GM18951 (cell line): ENCODE results near the gene DSCAML1.
"Not testable (repeated sequence)": the region's sequence is repeated elsewhere in the genome, so short reads cannot be mapped to it uniquely, and the experiment has no call there.

Source experiments
- POLR2A ChIP-seq: IDR thresholded peaks from 4 replicates; pipeline ENCODE4 v1.6.1; 2011; ENCODE audit warnings: mild to moderate bottlenecking; ENCODE audit not compliant: insufficient read length, insufficient read depth; ENCODE audit errors: extremely low read depth
- in situ Hi-C: fragments of 300-500 bp; cut with MboI; formaldehyde crosslinking; loops from one replicate; pipeline ENCODE4 v1.12.0; 2022; ENCODE audit warnings: low sequenced_read_pairs, mixed read lengths, inconsistent platforms; ENCODE audit not compliant: unreplicated experiment

DSCAML1 gene

DNA sequence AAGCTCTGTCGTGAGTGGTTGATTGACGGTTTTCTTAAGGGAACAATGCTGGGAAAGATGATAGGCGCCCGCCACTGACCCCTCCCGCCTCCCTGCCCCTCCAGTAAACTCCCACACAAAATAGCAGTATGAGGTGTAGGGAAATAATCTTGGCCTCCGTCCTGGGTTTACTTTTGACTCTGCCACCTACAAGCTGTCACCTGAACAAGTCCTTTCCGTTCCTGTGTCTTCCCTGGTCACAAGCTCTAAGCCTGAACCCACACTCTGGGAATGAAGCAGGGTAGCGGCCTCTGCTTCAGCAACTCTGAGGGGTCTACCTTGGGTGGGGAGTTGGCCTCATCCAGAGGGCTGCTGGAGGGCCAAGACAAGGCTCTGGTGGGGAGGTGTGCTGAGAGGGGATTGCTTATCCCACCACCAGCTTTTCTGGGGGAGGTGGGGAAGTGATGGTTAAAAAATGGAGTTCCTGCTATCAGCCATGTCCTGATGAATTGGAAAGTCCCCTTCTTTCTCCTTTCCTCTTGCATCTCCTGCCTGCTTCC lies 381.6 kb downstream of the DSCAML1 start:
- in situ Hi-C loops, result no loop called here
- no peak for TF ChIP-seq POLR2A

DNA sequence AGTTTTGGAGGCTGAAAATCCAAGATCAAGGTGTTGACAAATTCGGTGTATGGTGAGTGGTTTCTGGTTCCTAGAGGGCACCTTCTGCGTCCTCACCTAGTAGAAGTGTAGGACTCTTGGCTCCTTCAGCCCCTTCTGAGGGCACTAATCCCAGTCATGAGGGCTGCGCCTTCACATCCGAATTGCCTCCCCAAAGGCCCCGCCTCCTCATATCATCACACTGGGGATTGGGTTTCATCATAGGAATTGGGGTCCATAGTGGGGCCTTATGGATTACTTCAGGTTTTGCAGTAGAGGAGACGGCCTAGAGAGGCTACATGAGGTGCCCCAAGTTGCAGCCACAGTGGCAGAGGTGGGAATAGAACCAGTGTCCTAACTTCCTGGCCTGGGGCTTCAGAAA lies 382.3 kb downstream of the DSCAML1 start:
- no peak for TF ChIP-seq POLR2A
- in situ Hi-C loops, result no loop called here

DNA sequence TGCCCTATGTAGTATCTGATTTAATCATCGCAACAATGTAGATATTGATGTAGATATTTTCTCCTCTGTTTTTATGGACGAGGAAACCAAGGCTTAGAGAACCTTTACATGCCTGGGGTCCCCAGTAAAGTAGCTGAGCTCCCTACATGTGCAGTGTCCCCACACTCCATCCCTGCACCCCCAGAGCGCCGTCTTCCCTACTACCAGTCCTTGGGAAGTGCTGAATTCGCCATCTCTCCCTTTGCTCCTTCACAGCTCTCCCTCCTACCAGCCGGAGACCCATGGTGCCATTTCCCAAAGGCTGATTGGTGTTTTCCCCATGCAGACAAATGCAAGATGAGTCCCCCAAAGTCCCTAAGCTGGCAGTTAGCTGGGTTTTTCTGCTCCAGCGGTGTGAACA lies 383.4 kb downstream of the DSCAML1 start:
- no peak for TF ChIP-seq POLR2A
- in situ Hi-C loops, result no loop called here

DNA sequence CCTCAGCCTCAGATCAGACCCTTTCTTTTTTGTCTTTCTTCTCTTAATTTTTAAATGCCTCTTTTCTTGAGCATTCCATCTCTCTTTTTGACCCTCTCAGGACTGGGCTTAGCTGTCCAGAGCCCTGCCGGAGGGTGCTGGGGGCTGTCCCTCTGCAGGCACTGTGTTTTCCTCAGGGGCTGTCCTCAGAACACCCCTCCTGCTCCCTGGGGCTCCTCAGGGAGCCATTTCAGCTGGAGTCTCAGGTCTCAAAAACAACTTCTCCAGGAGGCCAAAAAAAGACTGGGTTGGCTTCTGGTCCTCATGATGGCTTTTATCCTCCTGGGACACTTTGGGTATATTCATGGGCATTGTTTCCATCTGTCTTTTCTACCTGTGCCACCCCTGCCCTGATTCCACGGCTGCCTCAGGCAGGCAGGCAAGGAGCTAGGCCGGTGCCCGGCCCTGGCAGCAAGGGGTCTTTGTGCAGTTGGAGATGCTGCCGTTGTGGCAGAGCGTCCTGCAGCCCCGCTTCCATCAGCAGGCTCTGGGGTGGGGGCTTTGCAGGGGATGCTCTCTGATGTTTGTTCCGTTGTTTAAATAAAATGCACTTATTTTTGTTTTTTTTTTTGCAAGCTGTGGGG lies 384.3 kb downstream of the DSCAML1 start:
- in situ Hi-C loops, result no loop called here

DNA sequence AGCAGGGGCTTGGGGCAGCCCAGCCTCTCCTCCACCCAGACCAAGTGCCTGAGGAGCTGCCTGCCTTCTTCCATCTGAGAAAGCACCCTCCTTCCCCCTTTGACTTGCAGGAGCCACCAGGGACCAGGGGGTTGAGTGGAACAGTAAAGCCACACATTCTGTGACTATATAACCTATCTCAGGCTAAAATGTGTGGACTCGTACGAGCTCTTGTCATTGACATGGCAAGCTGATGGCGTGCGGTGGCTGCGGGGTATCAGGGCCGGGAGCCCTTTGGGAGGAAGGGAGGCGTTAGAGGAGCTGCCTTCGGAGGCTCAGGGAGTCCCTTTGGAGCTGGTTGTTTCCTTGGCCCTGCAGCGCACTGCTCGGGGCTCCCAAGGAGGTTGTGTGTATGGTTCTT lies 384.8 kb downstream of the DSCAML1 start:
- in situ Hi-C loops, result no loop called here
- no peak for TF ChIP-seq POLR2A

More for the DNA sequence above, 384.3 kb downstream of the DSCAML1 start:
- no peak for TF ChIP-seq POLR2A

DNA sequence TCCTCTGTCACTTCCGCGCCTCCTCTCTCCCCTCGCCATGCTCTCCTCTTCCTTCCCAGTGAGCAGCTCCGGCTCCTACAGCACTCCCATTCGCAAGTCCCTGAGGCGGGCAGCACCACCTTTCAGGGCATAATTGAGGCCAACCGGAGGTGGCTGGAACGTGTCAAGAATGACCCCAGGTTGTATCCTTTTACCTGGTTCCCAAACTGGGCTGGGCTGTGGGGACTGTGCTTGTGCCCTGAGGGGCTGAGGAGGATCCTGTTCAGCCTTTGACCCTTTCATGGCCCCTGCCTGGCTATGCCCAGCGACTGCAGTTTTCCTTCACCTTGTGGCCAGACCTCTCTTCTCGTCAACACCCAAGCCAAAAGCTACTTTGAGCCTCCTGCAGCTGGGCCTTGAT lies 385.3 kb downstream of the DSCAML1 start:
- no peak for TF ChIP-seq POLR2A
- in situ Hi-C loops, result no loop called here

DNA sequence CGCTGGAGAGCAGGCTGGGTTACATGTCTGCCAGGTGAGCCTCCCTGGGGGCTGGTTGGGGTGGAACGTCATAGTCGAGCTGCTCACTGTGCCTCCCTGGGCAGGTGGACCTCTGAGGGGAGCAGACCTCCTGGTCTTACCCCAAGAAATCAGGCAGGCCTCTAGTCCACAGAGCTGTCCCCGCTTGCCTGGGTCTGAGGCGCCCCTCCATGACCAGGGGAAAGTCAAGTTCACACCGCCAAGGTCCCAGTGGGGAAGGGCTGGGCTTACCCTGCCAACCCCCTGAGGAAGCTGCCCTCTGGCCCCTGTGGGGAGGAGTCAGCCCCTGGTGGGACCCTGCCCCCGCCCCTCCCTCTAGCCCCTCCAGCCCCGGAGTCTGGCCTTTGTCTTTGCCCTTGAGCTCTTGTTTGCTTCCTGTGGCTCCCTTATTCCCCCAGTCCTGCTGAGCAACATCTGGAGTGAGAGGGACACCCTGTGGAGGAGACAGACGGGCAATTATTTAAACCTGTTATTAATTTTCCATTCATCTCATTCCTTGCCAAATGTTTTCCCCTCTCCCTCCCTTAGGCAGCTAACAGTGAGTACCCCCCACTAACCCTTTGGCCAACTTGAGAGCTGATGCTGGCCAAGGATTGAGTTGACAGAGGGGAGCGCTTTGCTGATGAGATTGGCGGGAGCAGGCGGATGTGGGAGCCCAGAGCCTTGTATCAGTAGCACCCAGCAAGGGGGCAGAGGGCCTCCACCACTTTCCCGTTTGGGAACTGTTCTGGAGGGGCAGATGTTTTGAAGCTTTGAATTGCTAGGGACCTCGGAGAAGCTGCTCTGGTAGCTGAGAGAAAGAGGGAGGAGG lies 385.9 kb downstream of the DSCAML1 start:
- no peak for TF ChIP-seq POLR2A
- in situ Hi-C loops, result no loop called here

DNA sequence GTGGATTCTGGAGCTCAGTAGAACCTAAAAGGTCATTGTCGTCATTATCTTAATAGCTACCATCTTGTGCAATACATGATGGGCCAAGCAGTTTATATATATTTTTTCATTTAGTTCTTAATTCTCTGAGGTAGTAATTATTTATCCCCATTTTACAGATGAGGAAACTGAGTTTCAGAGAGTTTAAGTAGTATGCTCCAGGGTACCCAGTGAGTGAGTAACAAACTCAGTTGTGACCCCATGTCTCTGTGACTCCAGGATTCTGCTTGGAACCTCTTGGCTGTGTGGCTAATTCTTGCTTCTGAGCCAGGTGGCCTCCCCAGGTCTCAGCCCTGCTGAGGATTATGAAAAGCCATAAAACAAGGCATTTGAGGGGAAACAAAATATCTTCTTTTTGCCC lies 386.8 kb downstream of the DSCAML1 start:
- in situ Hi-C loops, result no loop called here

DNA sequence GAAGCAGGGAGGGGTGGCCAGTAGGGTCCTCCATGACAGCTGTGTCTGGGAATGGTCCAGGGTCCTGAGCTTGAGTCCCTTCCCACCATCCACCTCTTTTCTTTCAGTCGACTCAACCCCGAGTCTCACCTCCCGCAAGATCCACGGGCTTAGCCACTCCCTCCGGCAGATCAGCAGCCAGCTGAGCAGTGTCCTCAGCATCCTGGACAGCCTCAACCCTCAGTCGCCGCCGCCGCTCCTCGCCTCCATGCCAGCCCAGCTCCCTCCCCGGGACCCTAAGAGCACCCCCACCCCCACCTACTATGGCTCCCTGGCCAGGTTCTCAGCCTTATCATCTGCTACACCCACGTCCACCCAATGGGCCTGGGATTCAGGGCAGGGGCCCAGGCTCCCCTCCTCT lies 387.5 kb downstream of the DSCAML1 start:
- no peak for TF ChIP-seq POLR2A
- in situ Hi-C loops, result no loop called here

More for the DNA sequence above, 386.8 kb downstream of the DSCAML1 start:
- no peak for TF ChIP-seq POLR2A

DNA sequence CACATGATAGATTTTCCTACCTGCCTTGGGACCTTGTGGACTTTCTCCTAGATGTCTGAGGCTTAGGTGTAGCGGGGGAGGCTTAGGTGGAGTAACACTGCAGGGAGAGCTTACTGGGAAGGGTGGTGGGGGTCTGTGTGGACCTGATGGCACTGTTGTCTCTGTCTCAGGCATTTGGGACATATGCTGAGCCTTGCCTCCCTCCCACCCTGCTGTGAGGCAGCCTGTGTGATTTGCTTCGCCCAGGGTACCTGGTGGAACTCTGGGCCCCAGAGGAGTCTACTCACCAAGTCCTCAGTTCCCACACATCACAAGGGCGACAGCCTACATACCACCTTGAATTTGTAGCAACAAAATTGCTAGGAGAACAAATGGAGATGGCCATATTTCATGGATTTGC lies 388.7 kb downstream of the DSCAML1 start:
- TF ChIP-seq POLR2A, result no peak
- in situ Hi-C loops, result no loop called here

DNA sequence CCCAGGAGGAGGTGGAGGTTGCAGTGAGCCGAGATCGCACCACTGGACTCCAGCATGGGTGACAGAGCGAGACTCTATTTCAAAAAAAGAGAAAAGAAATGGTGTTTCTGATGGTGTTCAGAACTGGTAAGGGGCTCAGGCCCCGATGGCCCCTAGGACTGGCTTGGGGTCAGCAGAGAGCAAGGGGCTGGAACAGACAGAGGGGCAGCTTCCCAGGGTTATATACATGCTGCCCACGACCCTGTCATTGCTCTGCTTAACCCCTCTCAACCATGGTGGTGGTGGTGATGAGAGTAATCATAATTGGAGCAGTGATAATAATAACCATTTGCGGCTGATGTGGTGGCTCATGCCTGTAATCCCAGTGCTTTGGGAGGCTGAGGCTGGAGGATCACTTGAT lies 390.0 kb downstream of the DSCAML1 start:
- no peak for TF ChIP-seq POLR2A
- in situ Hi-C loops, result no loop called here

DNA sequence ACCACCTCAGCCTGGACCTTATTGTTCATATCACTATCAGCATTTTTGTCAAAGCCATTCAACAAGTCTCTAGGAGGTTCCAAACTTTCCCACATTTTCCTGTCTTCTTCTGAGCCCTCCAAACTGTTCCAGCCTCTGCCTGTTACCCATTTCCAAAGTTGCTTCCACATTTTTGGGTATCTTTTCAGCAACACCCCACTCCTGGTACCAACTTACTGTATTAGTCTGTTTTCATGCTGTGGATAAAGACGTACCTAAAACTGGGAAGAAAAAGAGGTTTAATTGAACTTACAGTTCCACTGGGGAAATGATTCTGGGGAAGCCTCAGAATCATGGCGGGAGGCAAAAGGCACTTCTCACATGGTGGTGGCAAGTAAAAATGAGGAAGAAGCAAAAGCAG lies 391.1 kb downstream of the DSCAML1 start:
- in situ Hi-C loops, result not testable (repeated sequence)

DNA sequence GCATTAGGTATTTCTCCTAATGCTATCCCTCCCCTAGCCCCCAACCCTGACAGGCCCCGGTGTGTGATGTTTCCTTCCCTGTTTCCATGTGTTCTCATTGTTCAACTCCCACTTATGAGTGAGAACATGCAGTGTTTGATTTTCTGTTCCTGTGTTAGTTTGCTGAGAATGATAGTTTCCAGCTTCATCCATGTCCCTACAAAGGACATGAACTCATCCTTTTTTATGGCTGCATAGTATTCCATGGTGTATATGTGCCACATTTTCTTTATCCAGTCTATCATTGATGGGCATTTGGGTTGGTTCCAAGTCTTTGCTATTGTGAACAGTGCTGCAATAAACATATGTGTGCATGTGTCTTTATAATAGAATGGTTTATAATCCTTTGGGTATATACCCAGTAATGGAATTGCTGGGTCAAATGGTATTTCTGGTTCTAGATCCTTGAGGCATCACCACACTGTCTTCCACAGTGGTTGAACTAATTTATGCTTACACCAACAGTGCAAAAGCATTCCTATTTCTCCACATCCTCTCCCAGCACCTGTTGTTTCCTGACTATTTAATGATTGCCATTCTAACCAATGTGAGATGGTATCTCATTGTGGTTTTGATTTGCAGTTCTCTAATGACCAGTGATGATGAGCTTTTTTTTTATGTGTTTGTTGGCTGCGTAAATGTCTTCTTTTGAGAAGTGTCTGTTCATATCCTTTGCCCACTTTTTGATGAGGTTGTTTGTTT lies 397.7 kb downstream of the DSCAML1 start:
- in situ Hi-C loops, result not testable (repeated sequence)

DNA sequence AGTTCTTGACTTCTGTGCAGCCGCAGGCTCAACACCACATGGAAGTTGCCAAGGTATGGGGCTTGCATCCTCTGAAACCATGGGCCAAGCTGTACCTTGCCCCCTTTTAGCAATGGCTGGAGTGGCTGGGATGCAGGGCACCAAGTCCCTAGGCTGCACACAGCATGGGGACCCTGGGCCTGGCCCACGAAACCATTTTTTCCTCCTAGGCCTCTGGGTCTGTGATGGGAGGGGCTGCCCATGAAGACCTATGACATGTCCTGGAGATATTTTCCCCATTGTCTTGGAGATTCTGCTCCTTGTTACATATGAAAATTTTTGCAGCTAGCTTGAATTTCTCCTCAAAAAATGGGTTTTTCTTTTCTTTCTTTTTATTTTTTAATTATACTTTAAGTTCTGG lies 398.4 kb downstream of the DSCAML1 start:
- in situ Hi-C loops, result not testable (repeated sequence)
